ENCODE measurements around the gene KDM4C.
"Not testable (repeated sequence)": the region's sequence is repeated elsewhere in the genome, so short reads cannot be mapped to it uniquely, and the experiment has no call there.

KDM4C gene

DNA sequence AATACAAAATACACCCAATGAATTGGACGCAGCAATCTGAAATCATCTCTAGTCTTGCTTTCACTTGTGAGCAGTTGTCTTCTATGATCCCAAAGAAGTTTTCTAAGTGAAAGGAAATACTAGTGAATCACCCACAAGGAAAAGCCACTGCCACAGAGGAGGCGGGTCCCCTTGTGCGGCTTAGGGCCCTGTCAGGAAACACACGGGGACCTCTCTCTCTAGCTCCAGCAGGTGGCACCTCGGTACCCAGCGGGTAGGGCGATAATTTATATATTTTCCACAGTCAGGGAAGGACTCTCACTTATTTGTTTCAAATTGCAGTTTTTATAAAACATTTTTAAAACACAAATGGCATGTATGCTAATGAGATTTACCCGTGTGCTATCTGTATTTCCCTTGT, 417.1 kb downstream of the KDM4C start:
- no peak for DNase-seq
- Histone ChIP-seq H3K27ac (no peak overlapping the region), H3K4me3 (ENCODE audit: low read depth, low read length) (no peak overlapping the region), H3K36me3 (replicated peaks) (no peaks in the 10 kb centered on the region), H3K27me3 (replicated peaks) (no peaks in the 10 kb centered on the region)
- in situ Hi-C loops (cut with HindIII; ENCODE audit: low pct_ligation_motif_present, low sequenced_read_pairs), result no loop called here
- TF ChIP-seq, protein P1, sequence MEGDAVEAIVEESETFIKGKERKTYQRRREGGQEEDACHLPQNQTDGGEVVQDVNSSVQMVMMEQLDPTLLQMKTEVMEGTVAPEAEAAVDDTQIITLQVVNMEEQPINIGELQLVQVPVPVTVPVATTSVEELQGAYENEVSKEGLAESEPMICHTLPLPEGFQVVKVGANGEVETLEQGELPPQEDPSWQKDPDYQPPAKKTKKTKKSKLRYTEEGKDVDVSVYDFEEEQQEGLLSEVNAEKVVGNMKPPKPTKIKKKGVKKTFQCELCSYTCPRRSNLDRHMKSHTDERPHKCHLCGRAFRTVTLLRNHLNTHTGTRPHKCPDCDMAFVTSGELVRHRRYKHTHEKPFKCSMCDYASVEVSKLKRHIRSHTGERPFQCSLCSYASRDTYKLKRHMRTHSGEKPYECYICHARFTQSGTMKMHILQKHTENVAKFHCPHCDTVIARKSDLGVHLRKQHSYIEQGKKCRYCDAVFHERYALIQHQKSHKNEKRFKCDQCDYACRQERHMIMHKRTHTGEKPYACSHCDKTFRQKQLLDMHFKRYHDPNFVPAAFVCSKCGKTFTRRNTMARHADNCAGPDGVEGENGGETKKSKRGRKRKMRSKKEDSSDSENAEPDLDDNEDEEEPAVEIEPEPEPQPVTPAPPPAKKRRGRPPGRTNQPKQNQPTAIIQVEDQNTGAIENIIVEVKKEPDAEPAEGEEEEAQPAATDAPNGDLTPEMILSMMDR (IDR thresholded peaks at IDR 0.05; ENCODE audit: low read depth, low read length, missing control alignments), result peak; percentile 8

DNA sequence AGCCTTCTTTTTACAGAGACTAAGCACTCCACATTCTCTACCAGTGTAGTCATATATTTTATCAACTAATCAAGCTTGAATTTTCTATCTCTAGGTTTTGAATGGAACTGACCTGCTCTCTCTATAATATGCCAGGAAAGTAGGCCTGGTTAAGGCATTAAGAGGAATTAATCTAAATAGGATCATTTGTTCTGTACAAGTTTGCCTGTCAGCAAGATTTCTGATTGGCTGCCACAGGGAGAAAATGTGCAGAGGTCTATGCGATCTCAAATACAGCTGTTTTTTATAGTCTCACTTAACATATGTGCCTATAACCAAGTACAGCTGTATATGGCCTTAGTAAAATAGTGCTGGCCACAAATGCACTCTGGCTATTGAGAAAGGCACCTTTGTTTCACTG, 418.8 kb downstream of the KDM4C start:
- H3K27me3 ChIP-seq (replicated peaks), result no peaks in the 10 kb centered on the region
- no peak overlapping the region for H3K4me3 ChIP-seq (ENCODE audit: low read depth, low read length)
- TF ChIP-seq, protein P1 (IDR thresholded peaks at IDR 0.05; ENCODE audit: low read depth, low read length, missing control alignments), result no peak
- no peak overlapping the region for H3K27ac ChIP-seq
- in situ Hi-C loops (cut with HindIII; ENCODE audit: low pct_ligation_motif_present, low sequenced_read_pairs), result no loop called here
- H3K36me3 ChIP-seq (replicated peaks), result no peaks in the 10 kb centered on the region
- DNase-seq, result no peak

DNA sequence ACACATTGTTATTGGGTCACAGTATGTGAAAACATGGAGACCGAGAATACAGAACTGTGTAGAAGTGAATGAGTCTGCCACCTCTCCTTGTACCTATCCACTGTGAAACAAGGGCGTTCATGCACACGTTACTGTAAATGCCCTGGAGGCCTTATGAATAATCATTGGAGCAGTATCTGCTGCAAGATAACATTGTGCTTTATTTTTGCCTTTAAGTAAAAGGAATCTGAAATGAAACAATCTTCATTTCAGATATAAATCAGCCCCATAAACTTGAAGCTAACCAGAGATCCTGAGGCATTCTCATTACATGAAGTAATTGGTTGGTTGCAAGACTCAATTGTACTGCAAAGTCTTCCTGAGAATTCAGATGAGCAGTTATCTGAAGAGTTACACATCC, 419.6 kb downstream of the KDM4C start:
- no peak overlapping the region for H3K27ac ChIP-seq
- in situ Hi-C loops (cut with HindIII; ENCODE audit: low pct_ligation_motif_present, low sequenced_read_pairs), result no loop called here
- H3K27me3 ChIP-seq (replicated peaks), result no peaks in the 10 kb centered on the region
- H3K36me3 ChIP-seq (replicated peaks), result no peaks in the 10 kb centered on the region
- TF ChIP-seq, protein P1 (IDR thresholded peaks at IDR 0.05; ENCODE audit: low read depth, low read length, missing control alignments), result no peak
- DNase-seq, result no peak
- no peak overlapping the region for H3K4me3 ChIP-seq (ENCODE audit: low read depth, low read length)

DNA sequence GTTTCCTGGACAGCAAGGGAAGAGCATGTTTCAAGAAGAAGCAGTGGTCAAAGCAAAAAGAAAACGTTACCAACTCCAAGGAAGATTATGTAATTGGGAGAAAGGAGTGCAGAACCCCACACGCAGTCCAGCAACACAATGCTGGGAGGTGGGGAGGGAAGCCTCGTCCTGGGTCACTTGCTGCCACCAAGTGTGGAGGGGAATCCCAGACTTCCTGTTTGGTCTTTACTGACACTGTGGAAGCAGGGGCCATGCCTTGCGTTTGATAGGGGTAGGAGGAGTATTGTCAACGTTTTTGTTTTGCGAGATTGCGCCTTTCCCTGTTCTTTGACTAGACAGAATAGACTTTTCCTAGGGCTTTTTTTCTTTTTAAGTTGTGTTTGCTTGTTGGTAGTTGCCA, 421.0 kb downstream of the KDM4C start:
- in situ Hi-C loops (cut with HindIII; ENCODE audit: low pct_ligation_motif_present, low sequenced_read_pairs), result no loop called here
- H3K27me3 ChIP-seq (replicated peaks), result no peaks in the 10 kb centered on the region
- TF ChIP-seq, protein P1 (IDR thresholded peaks at IDR 0.05; ENCODE audit: low read depth, low read length, missing control alignments), result no peak
- H3K27ac ChIP-seq, result no peak overlapping the region
- no peak overlapping the region for H3K4me3 ChIP-seq (ENCODE audit: low read depth, low read length)
- no peak for DNase-seq
- H3K36me3 ChIP-seq (replicated peaks), result no peaks in the 10 kb centered on the region

DNA sequence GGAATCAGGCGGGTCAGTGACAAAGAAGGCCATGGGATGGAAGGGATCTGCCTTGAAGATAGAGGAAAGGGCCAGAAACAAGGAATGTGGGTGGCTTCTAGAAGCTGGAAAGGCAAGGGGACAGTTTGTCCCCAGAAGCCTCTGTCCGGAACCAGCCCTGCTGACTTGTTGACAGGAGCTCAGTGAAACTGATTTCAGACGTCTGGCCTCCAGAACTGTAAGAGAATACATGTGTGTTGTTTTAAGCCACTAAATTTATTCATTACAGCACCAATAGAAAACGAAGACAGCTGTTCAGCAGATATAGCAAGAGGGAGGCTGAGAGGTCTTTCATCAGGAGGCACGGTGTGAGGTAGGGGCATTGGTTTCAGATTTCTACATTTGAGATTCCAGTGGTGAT, 422.5 kb downstream of the KDM4C start:
- no peaks in the 10 kb centered on the region for H3K36me3 ChIP-seq (replicated peaks)
- TF ChIP-seq, protein P1 (IDR thresholded peaks at IDR 0.05; ENCODE audit: low read depth, low read length, missing control alignments), result no peak
- DNase-seq, result no peak
- no peaks in the 10 kb centered on the region for H3K27me3 ChIP-seq (replicated peaks)
- in situ Hi-C loops (cut with HindIII; ENCODE audit: low pct_ligation_motif_present, low sequenced_read_pairs), result no loop called here
- H3K4me3 ChIP-seq (ENCODE audit: low read depth, low read length), result no peak overlapping the region
- H3K27ac ChIP-seq, result no peak overlapping the region

DNA sequence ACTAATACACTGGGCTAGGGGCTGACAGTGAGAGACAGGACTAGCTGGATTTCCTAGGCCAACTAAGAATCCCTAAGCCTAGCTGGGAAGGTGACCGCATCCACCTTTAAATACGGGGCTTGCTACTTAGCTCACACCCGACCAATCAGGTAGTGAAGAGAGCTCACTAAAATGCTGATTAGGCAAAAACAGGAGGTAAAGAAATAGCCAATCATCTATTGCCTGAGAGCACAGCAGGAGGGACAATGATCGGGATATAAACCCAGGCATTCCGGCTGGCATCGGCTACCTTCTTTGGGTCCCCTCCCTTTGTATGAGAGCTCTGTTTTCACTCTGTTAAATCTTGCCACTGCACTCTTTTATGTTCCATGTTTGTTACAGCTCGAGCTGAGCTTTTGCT, 425.4 kb downstream of the KDM4C start:
- DNase-seq; H3K36me3 ChIP-seq (replicated peaks); H3K27ac ChIP-seq; in situ Hi-C loops (cut with HindIII; ENCODE audit: low pct_ligation_motif_present, low sequenced_read_pairs); H3K27me3 ChIP-seq (replicated peaks); H3K4me3 ChIP-seq (ENCODE audit: low read depth, low read length): not testable (repeated sequence)

All from brain microvascular endothelial cell (primary cell).